K562 (cell line): ENCODE results near the gene DDIT3. TPM values are rescaled to one million over a fixed set of nuclear protein-coding genes. Genes with fewer than 3 reads are reported as not detected.

Experiments used
- ATAC-seq: fragments of 200-7000 bp; cut with Tn5 transposase; 3 replicates; pipeline ENCODE4 v1.9.1; 2020; ENCODE audit warnings: moderate library complexity
- BruUV-seq: library from RNA; stranded (reverse); fragments of 400-500 nt; replicated peaks from 2 replicates; lab custom pipeline; 2021; lab: Mats Ljungman, UMichigan
- CTCF ChIA-PET: fragments of 300-600 bp; formaldehyde crosslinking; extraction: SDS; loops from one replicate; lab custom pipeline; 2021; ENCODE audit warnings: low intra/inter-chr PET ratio; lab: Yijun Ruan, JAX
- POLR2A ChIA-PET: fragments of 300-600, 350-650 bp; sonication (Branson Sonifier 250); formaldehyde crosslinking; extraction: SDS; loops from one replicate; lab custom pipeline; 2021; ENCODE audit warnings: antibody characterized with exemption, inconsistent platforms; lab: Yijun Ruan, JAX
- DNase-seq, 4 experiments: peaks; one replicate each; pipeline versions ENCODE4 v3.0.0 to v3.0.0-alpha.2; 2011 to 2018; ENCODE audit warnings: low spot score in 3 of 4, mixed read lengths in 3 of 4; ENCODE audit errors: extremely low read depth in 1 of 4
- FAIRE-seq: peaks from 2 replicates; lab custom pipeline; 2011; peaks lifted over from hg19 to GRCh38; lab: Jason Lieb, UNC
- H2AFZ ChIP-seq: 2 replicates; pipeline ENCODE4 v1.6.0; 2011; ENCODE audit warnings: low read depth, low read length, control low read depth, inconsistent platforms
- H3K27ac ChIP-seq: fragments of 200-600 bp; 3 replicates; pipeline ENCODE4 v1.8.0; 2011; ENCODE audit warnings: low read depth, mild to moderate bottlenecking, control low read depth, inconsistent platforms, low read length, moderate library complexity, mixed read lengths; ENCODE audit errors: extremely low read depth
- H3K27me3 ChIP-seq, 2 experiments: fragments of 300-600 bp in 1 of 2; 2 replicates in 1 of 2; 3 replicates in 1 of 2; pipeline versions ENCODE4 v1.6.0 to v1.8.0; 2011; ENCODE audit warnings: inconsistent platforms in 2 of 2, low read length in 2 of 2, mild to moderate bottlenecking in 1 of 2, mixed read lengths in 1 of 2, moderate library complexity in 1 of 2; ENCODE audit not compliant: control insufficient read depth in 2 of 2, insufficient read depth in 2 of 2
- H3K36me3 ChIP-seq: fragments of 300-600 bp; 3 replicates; pipeline ENCODE4 v1.8.0; 2011; ENCODE audit warnings: mild to moderate bottlenecking, low read length, inconsistent platforms; ENCODE audit not compliant: control insufficient read depth, insufficient read depth
- H3K4me1 ChIP-seq, 2 experiments: fragments of 200-600 bp in 1 of 2; replicated peaks in 1 of 2; 2 replicates in 1 of 2; 3 replicates in 1 of 2; pipeline versions ENCODE4 v1.5.1 to v1.8.0; 2011; ENCODE audit warnings: inconsistent platforms in 2 of 2, low read length in 2 of 2, mild to moderate bottlenecking in 1 of 2, mixed read lengths in 1 of 2, moderate library complexity in 1 of 2; ENCODE audit not compliant: control insufficient read depth in 2 of 2, insufficient read depth in 2 of 2
- H3K4me2 ChIP-seq: 2 replicates; pipeline ENCODE4 v1.6.1; 2011; ENCODE audit warnings: low read length, control low read depth, inconsistent platforms, mixed read lengths; ENCODE audit not compliant: insufficient read depth
- H3K4me3 ChIP-seq: fragments of 200-600 bp; sonication (generic), shearing (Covaris generic); 2 replicates; pipeline ENCODE4 v1.5.1; 2016; ENCODE audit warnings: control low read depth, inconsistent platforms
- H3K79me2 ChIP-seq: fragments of 200-600 bp; 3 replicates; pipeline ENCODE4 v1.8.0; 2011; ENCODE audit warnings: low read length, inconsistent platforms; ENCODE audit not compliant: control insufficient read depth, insufficient read depth
- H3K9ac ChIP-seq, 2 experiments: 2 replicates each; pipeline versions ENCODE4 v1.6.0 to v1.6.1; 2011; ENCODE audit warnings: low read depth in 2 of 2, low read length in 2 of 2, control low read depth in 1 of 2, inconsistent platforms in 1 of 2, mild to moderate bottlenecking in 1 of 2, mixed read lengths in 1 of 2; ENCODE audit not compliant: insufficient read depth in 1 of 2
- H3K9me1 ChIP-seq: one replicate; pipeline ENCODE4 v1.6.0; 2011; ENCODE audit warnings: inconsistent platforms, mild to moderate bottlenecking, low read length, moderate library complexity; ENCODE audit not compliant: control insufficient read depth, insufficient read depth
- H3K9me3 ChIP-seq: replicated peaks from 2 replicates; pipeline ENCODE4 v1.5.1; 2011; ENCODE audit warnings: low read depth, low read length, inconsistent platforms; ENCODE audit not compliant: control insufficient read depth, insufficient read depth
- H4K20me1 ChIP-seq: replicated peaks from 2 replicates; pipeline ENCODE4 v1.6.1; 2011; ENCODE audit warnings: low read length, inconsistent platforms, mixed read lengths; ENCODE audit not compliant: control insufficient read depth, insufficient read depth
- BACH1 ChIP-seq: fragments of 200-800 bp; sonication (Bioruptor generic); IDR thresholded peaks from 2 replicates; pipeline ENCODE4 v1.6.1; 2016; ENCODE audit warnings: missing genetic modification characterization, missing compliant biosample characterization
- BCLAF1 ChIP-seq, 2 experiments: fragments of 450-650 bp in 1 of 2; IDR thresholded peaks; 2 replicates each; pipeline ENCODE4 v1.6.1; 2011 to 2017; ENCODE audit warnings: low read depth in 2 of 2, antibody characterized with exemption in 1 of 2, borderline replicate concordance in 1 of 2, low read length in 1 of 2, mild to moderate bottlenecking in 1 of 2, mixed read lengths in 1 of 2; ENCODE audit not compliant: control insufficient read depth in 1 of 2
- HNRNPK ChIP-seq: fragments of 200-400 bp; formaldehyde crosslinking; IDR thresholded peaks from one replicate; pipeline ENCODE4 v1.6.1; 2018; ENCODE audit warnings: mild to moderate bottlenecking, low read depth, low read length; ENCODE audit not compliant: poor library complexity, severe bottlenecking
- KLF13 ChIP-seq: fragments of 450-650 bp; IDR thresholded peaks from 2 replicates; pipeline ENCODE4 v1.6.1; 2016; ENCODE audit warnings: missing genetic modification characterization, low read depth, mild to moderate bottlenecking, missing compliant biosample characterization, moderate library complexity, borderline replicate concordance
- MCM2 ChIP-seq: fragments of 450-650 bp; IDR thresholded peaks from 2 replicates; pipeline ENCODE4 v1.6.1; 2017; ENCODE audit warnings: low read depth, mild to moderate bottlenecking
- NONO ChIP-seq, 2 experiments: fragments of 200-400 bp in 1 of 2; fragments of 450-650 bp in 1 of 2; formaldehyde crosslinking in 1 of 2; IDR thresholded peaks; 2 replicates each; pipeline ENCODE4 v1.6.1; 2017; ENCODE audit warnings: low read depth in 2 of 2, mild to moderate bottlenecking in 2 of 2, moderate library complexity in 2 of 2, low read length in 1 of 2
- NR4A1 ChIP-seq, 2 experiments: fragments of 250-450 bp in 1 of 2; fragments of 450-650 bp in 1 of 2; sonication (Bioruptor Pico) in 1 of 2; IDR thresholded peaks; 2 replicates each; pipeline versions ENCODE4 v1.4.0 to v1.6.1; 2016 to 2020; ENCODE audit warnings: mild to moderate bottlenecking in 2 of 2, missing compliant biosample characterization in 1 of 2, missing genetic modification characterization in 1 of 2, moderate library complexity in 1 of 2
- PBX2 ChIP-seq, 2 experiments: IDR thresholded peaks in 1 of 2; conservative IDR thresholded peaks in 1 of 2; 2 replicates each; pipeline ENCODE4 v1.6.1; 2016; ENCODE audit warnings: low read depth in 2 of 2, mild to moderate bottlenecking in 1 of 2, missing compliant biosample characterization in 1 of 2, missing genetic modification characterization in 1 of 2, moderate library complexity in 1 of 2
- PKNOX1 ChIP-seq: fragments of 450-650 bp; IDR thresholded peaks from 2 replicates; pipeline ENCODE4 v1.6.1; 2016
- WGBS: fragments of 100-300 bp; shearing (Covaris generic); methylation state at CpG from one replicate; pipeline ENCODE4 v1.1.6; 2016; ENCODE audit warnings: low coverage, mixed read lengths; ENCODE audit not compliant: insufficient coverage; ENCODE audit errors: missing lambda C conversion rate; 5-methylcytosine and 5-hydroxymethylcytosine counted together
- in situ Hi-C: fragments of 300-500 bp; cut with MboI; formaldehyde crosslinking; loops from 4 replicates; pipeline ENCODE4 v1.15.0; 2018; ENCODE audit warnings: inconsistent platforms, mixed read lengths
- intact Hi-C: fragments of 100-400 bp; cut with micrococcal nuclease; formaldehyde crosslinking; loops from 2 replicates; pipeline ENCODE4 v1.14.2; 2022
- polyA plus RNA-seq, 8 experiments: library from polyadenylated mRNA; depleted of rRNA in 4 of 8; stranded (reverse) in 5 of 8; unstranded in 3 of 8; fragments of >200 nt; fragmentation: Nextera tagmentation in 2 of 8; fragmentation: Illumina TruSeq in 1 of 8; extraction: Ambion mirVana in 2 of 8; extraction: Trizol in 1 of 8; gene quantifications; 2 replicates each; pipeline versions ENCODE4 v1.2.1 to v1.2.3, GENCODE V29; 2011 to 2014; ENCODE audit warnings: inconsistent platforms in 1 of 8, missing spikeins in 1 of 8
- total RNA-seq, 7 experiments: library from RNA; depleted of rRNA in 6 of 7; stranded (reverse); fragments of >200 nt in 6 of 7; fragmentation: Illumina TruSeq in 2 of 7; extraction: Trizol in 2 of 7; gene quantifications; 2 replicates each; pipeline versions ENCODE4 v1.2.1 to v1.2.3, GENCODE V29; 2011 to 2021; ENCODE audit warnings: low replicate concordance in 1 of 7

Gene DDIT3
- total and polyA plus RNA-seq, 9 of the 15 experiments (the other 6 are each of a cell fraction or from before 2014, with no cell fraction given) = 59.1 to 272 (median 89.9) TPM

- no peak for TF ChIP-seq BCLAF1 (IDR thresholded peaks at IDR 0.05; ENCODE audit: borderline replicate concordance in 1 of 2, control insufficient read depth in 1 of 2, low read depth in 2 of 2, low read length in 1 of 2)
- no peak for TF ChIP-seq KLF13
- no peak for TF ChIP-seq MCM2
- TF ChIP-seq, all 486 proteins: peak for 0
Measured at GRCh38 chr12:57541717-57542116, 21.4 kb upstream of the DDIT3 start (continued).

GRCh38 chr12:57541001-57541400, 20.7 kb upstream of the DDIT3 start:
- in situ Hi-C loops (no loop called here), intact Hi-C loops (no loop called here)
- no peak for ATAC-seq
- ChIA-PET CTCF (no interaction called here), POLR2A (interaction anchor here (0.6 to 12.7 kb wide), 6 partner anchors 10 to 273 kb away, joined by 3 to 225 read pairs (median 4); partner anchors contain the start of genes DDIT3 and MBD6)
- no peaks in the 10 kb centered on the region for H3K9me1 ChIP-seq
- H3K36me3 ChIP-seq = peaks cover 78% of the 10 kb centered on the region
- no peak for FAIRE-seq
- peak in 1 of 4 experiments; percentile 36 for DNase-seq
- peak overlapping the region; percentile 78 for H3K27ac ChIP-seq
- peak overlapping the region in 1 of 2 experiments; percentile 8; a peak in 1 of 4 replicates for H3K9ac ChIP-seq
- no TSS peak for BruUV-seq
- no peak overlapping the region for H2AFZ ChIP-seq
- no peaks in the 10 kb centered on the region for H3K27me3 ChIP-seq
- no peaks in the 10 kb centered on the region for H3K9me3 ChIP-seq
- H4K20me1 ChIP-seq = no peaks in the 10 kb centered on the region
- H3K4me1 ChIP-seq = peaks cover 23 to 63% of the 10 kb centered on the region in 2 experiments
- H3K4me2 ChIP-seq = peak overlapping the region; percentile 50
- H3K4me3 ChIP-seq = no peak overlapping the region
- H3K79me2 ChIP-seq = peaks cover 59% of the 10 kb centered on the region
- 15% methylated on average over 2 of the region's 2 CpGs for WGBS
- TF ChIP-seq NONO (IDR thresholded peaks at IDR 0.05; ENCODE audit: low read depth in 2 of 2, low read length in 1 of 2) = no peak
- TF ChIP-seq PKNOX1 = peak; percentile 57
- TF ChIP-seq PBX2 (CRISPR knock-in tag; IDR thresholded peaks at IDR 0.05; ENCODE audit: low read depth) = no peak
- TF ChIP-seq PBX2 (tag; conservative IDR thresholded peaks at IDR 0.05; ENCODE audit: low read depth) = peak; percentile 63; the same call in 1 of the 2 replicates
- TF ChIP-seq BACH1 = no peak
- no peak for TF ChIP-seq HNRNPK
- no peak for TF ChIP-seq NR4A1 (CRISPR knock-in tag; IDR thresholded peaks at IDR 0.05)
- no peak for TF ChIP-seq NR4A1 (tag; IDR thresholded peaks at IDR 0.05)
